ENCODE measurements around the gene AFAP1L1. TPM values are rescaled to one million over a fixed set of nuclear protein-coding genes. Genes with fewer than 3 reads are reported as not detected.

Gene AFAP1L1
- polyA plus RNA-seq, 2 of the 4 experiments (the other 2 are of a cell fraction) = 1.5 to 3.5 TPM

GRCh38 chr5:149285153-149285552 lies 13.5 kb downstream of the AFAP1L1 start:
- no peaks in the 10 kb centered on the region for H3K4me1 ChIP-seq
- no peak overlapping the region for H3K27ac ChIP-seq
- H3K9me3 ChIP-seq = no peaks in the 10 kb centered on the region
- ChIA-PET POLR2A (no interaction called here), CTCF (no interaction called here)
- no peak overlapping the region for H3K4me3 ChIP-seq
- H3K4me2 ChIP-seq = no peak overlapping the region
- ATAC-seq (no peak), FAIRE-seq (no peak), DNase-seq (ENCODE audit: low read depth in 1 of 2, low spot score in 1 of 2) (no peak)
- TF ChIP-seq HDAC2 (IDR thresholded peaks at IDR 0.05) = no peak
- no peak for TF ChIP-seq EP300 (IDR thresholded peaks at IDR 0.05)
- TF ChIP-seq NPAS2 (CRISPR knock-in tag; IDR thresholded peaks at IDR 0.05; ENCODE audit: borderline replicate concordance) = no peak
- no peak for TF ChIP-seq RNF2 (IDR thresholded peaks at IDR 0.05; ENCODE audit: borderline replicate concordance, low read depth)
- no peak for TF ChIP-seq ZSCAN20 (CRISPR knock-in tag; IDR thresholded peaks at IDR 0.05)
- no peak for TF ChIP-seq HOXB5 (CRISPR knock-in tag; IDR thresholded peaks at IDR 0.05)
- no peak for TF ChIP-seq HEYL (CRISPR knock-in tag; IDR thresholded peaks at IDR 0.05)
- TF ChIP-seq MYC (IDR thresholded peaks at IDR 0.05; ENCODE audit: borderline replicate concordance, low read length) = no peak
- WGBS (ENCODE audit: missing lambda C conversion rate) = 74% methylated on average over 1 of the region's 1 CpG

- no peak for FAIRE-seq
- CTCF ChIA-PET = interaction anchor here (0.8 to 1.8 kb wide), 4 partner anchors 9 to 29 kb away, joined by 3 to 6 read pairs (median 3); no protein-coding TSS in a partner anchor
- POLR2A ChIA-PET = no interaction called here
Observed at GRCh38 chr5:149288436-149288835, 16.8 kb downstream of the AFAP1L1 start.

GRCh38 chr5:149289301-149289700 lies 17.6 kb downstream of the AFAP1L1 start:
- 69% methylated on average over 7 of the region's 7 CpGs for WGBS (ENCODE audit: missing lambda C conversion rate)
- TF ChIP-seq CHD4 (IDR thresholded peaks at IDR 0.05; ENCODE audit: borderline replicate concordance) (no peak), HOXB13 (CRISPR knock-in tag; IDR thresholded peaks at IDR 0.05; ENCODE audit: low read depth) (no peak), CBX8 (IDR thresholded peaks at IDR 0.05) (no peak)
- ChIA-PET CTCF (interaction anchor here (1.2 to 1.8 kb wide), 3 partner anchors 10 to 40 kb away, joined by 3 to 6 read pairs (median 3); no protein-coding TSS in a partner anchor), POLR2A (no interaction called here)
- no peaks in the 10 kb centered on the region for H3K4me1 ChIP-seq
- no peak overlapping the region for H3K4me3 ChIP-seq
- H3K4me2 ChIP-seq = no peak overlapping the region
- no peak for ATAC-seq
- no peak overlapping the region for H3K27ac ChIP-seq
- H3K9me3 ChIP-seq = no peaks in the 10 kb centered on the region
- no peak for DNase-seq (ENCODE audit: low read depth in 1 of 2, low spot score in 1 of 2)
- FAIRE-seq = no peak

More at GRCh38 chr5:149288436-149288835, 16.8 kb downstream of the AFAP1L1 start:
- no peak for DNase-seq (ENCODE audit: low read depth in 1 of 2, low spot score in 1 of 2)
- H3K9me3 ChIP-seq = no peaks in the 10 kb centered on the region
- no peak overlapping the region for H3K4me2 ChIP-seq
- TF ChIP-seq HOXB5 (CRISPR knock-in tag; IDR thresholded peaks at IDR 0.05) (no peak), POLR2A (IDR thresholded peaks at IDR 0.05; ENCODE audit: low read length) (no peak), ESRRA (IDR thresholded peaks at IDR 0.05; ENCODE audit: borderline replicate concordance, low read length) (no peak), SREBF2 (IDR thresholded peaks at IDR 0.05) (no peak), CBX2 (IDR thresholded peaks at IDR 0.05; ENCODE audit: borderline replicate concordance, low read depth) (no peak), HOXA7 (CRISPR knock-in tag; IDR thresholded peaks at IDR 0.05) (no peak), JUN (IDR thresholded peaks at IDR 0.05) (no peak), ELK1 (IDR thresholded peaks at IDR 0.05; ENCODE audit: low read depth, low read length) (no peak), ZNF302 (CRISPR knock-in tag; IDR thresholded peaks at IDR 0.05) (no peak), CHD4 (IDR thresholded peaks at IDR 0.05; ENCODE audit: borderline replicate concordance) (no peak), HEYL (CRISPR knock-in tag; IDR thresholded peaks at IDR 0.05) (no peak), CBX8 (IDR thresholded peaks at IDR 0.05) (no peak)
- WGBS (ENCODE audit: missing lambda C conversion rate) = 92% methylated on average over 8 of the region's 8 CpGs
- H3K27ac ChIP-seq = no peak overlapping the region
- ATAC-seq = no peak
- no peaks in the 10 kb centered on the region for H3K4me1 ChIP-seq
- H3K4me3 ChIP-seq = no peak overlapping the region
